ENCODE data around the gene SHFL.
A peak's percentile ranks its signal among the peaks of the same experiment; 100 is the strongest.

Gene SHFL

GRCh38 chr19:10085641-10086590, at the start of gene SHFL:
TSS of gene SHFL (plus strand) at chr19:10086317. CDS start at chr19:10086428, 111 bp downstream.
- peak; percentile 65 for DNase-seq (ENCODE audit: low read depth)

GRCh38 chr19:10036601-10037071, 49.5 kb upstream of the SHFL start:
- no peak for DNase-seq (ENCODE audit: low read depth)

- DNase-seq (ENCODE audit: low read depth), result no peak
These were observed 48.8 kb upstream of the SHFL start for GRCh38 chr19:10037367-10037766.

GRCh38 chr19:10037809-10038208, 48.3 kb upstream of the SHFL start:
- DNase-seq (ENCODE audit: low read depth), result no peak

- DNase-seq (ENCODE audit: low read depth), result peak; percentile 20
These were observed 42.7 kb upstream of the SHFL start for GRCh38 chr19:10043286-10043927.

- DNase-seq (ENCODE audit: low read depth), result no peak
These were observed 41.7 kb upstream of the SHFL start for GRCh38 chr19:10044390-10044789.

GRCh38 chr19:10045371-10045770, 40.7 kb upstream of the SHFL start:
- DNase-seq (ENCODE audit: low read depth), result no peak

GRCh38 chr19:10049626-10050025, 36.5 kb upstream of the SHFL start:
- DNase-seq (ENCODE audit: low read depth), result no peak

- DNase-seq (ENCODE audit: low read depth), result no peak
These were observed 33.3 kb upstream of the SHFL start for GRCh38 chr19:10052602-10053360.

GRCh38 chr19:10061717-10062310, 24.3 kb upstream of the SHFL start:
- no peak for DNase-seq (ENCODE audit: low read depth)

- no peak for DNase-seq (ENCODE audit: low read depth)
These were observed 17.9 kb upstream of the SHFL start for GRCh38 chr19:10068205-10068604.

- peak; percentile 30 for DNase-seq (ENCODE audit: low read depth)
These were observed 17.1 kb upstream of the SHFL start for GRCh38 chr19:10069046-10069445.

- DNase-seq (ENCODE audit: low read depth), result no peak
These were observed 15.2 kb upstream of the SHFL start for GRCh38 chr19:10070730-10071446.

GRCh38 chr19:10074153-10074552, 12.0 kb upstream of the SHFL start:
- peak; percentile 38 for DNase-seq (ENCODE audit: low read depth)

- DNase-seq (ENCODE audit: low read depth), result no peak
These were observed 9.6 kb upstream of the SHFL start for GRCh38 chr19:10076535-10076934.

- DNase-seq (ENCODE audit: low read depth), result no peak
These were observed 7.8 kb upstream of the SHFL start for GRCh38 chr19:10078329-10078728.

GRCh38 chr19:10079031-10079453, 7.1 kb upstream of the SHFL start:
- no peak for DNase-seq (ENCODE audit: low read depth)

GRCh38 chr19:10083911-10084310, 2.2 kb upstream of the SHFL start:
- no peak for DNase-seq (ENCODE audit: low read depth)

- no peak for DNase-seq (ENCODE audit: low read depth)
These were observed 1.3 kb upstream of the SHFL start for GRCh38 chr19:10084803-10085202.

- no peak for DNase-seq (ENCODE audit: low read depth)
These were observed 575 bp downstream of the SHFL start for GRCh38 chr19:10086591-10087192.
